ENCODE data around the gene CD180.

CD180 gene

DNA sequence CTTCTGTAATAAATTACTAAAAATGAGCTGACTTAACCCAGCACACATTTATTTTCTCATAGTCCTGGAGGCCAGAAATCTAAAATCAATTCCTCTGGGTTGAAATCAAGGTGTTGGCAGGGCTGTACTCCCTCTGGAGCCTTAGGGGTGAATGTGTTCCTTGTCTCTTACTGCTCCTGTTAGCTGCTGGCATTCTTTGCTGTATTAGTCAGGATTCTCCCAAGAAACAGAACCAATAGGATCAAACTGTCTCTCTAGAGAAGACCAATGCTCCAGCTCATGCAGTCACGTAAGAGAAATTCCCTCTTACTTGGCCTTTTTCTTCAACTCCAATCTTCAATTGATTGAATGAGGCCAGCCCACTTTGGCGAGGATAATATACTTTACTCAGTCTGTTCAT, 15.3 kb upstream of the CD180 start:
- no peak for DNase-seq (ENCODE audit: low read depth)

DNA sequence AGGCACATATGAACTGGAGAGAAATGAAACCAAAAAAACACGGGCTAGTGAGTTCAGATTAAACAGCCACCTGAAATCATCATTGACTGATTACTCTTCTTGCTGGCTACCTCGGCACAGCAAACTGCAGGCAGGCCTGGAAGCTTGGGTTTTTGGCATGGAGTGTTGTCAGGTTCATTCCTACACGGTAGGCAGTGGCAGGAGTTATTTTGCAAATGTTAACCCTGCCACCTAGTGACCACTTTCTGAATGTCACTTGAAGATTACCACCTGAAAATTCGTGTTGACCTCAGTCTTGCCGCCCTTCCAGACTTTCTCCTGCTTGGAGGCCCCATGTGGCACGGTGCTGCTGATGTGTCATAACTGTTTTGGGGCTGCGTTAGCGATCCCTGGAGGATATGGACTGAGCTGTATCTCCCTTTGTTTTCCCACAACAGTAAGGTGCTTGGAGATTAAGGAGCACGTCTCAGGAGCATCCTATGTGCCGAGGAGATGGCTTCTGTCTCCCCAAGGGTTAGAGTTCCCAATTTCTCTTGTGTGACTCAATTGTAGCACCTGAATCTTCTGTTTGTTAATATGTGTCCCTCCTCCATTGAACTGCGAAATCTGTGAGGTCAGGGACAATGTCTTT, 12.7 kb upstream of the CD180 start:
- DNase-seq (ENCODE audit: low read depth), result peak; percentile 46

DNA sequence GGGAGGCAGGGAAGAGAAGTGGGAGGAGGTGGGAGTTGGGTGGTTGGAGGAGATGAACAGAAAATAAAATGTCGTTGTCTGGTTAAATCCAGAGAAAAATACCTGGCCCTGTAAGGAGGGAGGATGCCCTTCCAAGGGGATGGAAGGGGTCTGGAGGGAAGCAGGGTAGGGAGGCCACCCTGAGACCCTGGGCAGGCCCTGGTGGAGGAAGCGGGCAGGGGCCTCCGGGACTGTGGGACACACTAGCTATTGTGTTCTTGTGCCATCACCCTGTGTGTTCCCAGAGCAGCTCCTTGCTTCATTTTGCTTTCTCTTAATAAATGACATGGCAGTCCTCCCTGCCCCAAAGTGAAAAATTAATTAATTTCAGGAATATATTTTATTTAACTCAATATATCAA, 11.8 kb upstream of the CD180 start:
- DNase-seq (ENCODE audit: low read depth), result no peak

DNA sequence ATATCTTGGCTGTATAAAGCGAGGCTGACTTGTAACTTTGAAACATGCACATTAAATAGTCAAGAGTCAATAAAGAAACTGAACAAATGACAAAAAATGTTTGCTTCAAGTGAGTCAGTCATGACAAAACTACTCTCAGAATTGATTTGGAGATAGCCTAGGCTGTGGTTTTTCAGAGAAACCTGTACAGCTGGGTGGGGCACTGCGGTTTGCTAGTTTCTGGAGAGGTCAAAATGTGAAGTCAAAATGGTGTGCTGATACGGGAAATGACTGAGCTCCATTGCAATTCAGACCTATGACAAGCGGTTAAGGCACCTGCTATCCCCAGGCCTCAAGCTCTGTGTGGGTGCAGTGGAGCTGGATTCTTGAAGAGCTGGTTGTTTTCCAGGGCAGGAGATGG, 10.3 kb upstream of the CD180 start:
- peak; percentile 64 for DNase-seq (ENCODE audit: low read depth)

DNA sequence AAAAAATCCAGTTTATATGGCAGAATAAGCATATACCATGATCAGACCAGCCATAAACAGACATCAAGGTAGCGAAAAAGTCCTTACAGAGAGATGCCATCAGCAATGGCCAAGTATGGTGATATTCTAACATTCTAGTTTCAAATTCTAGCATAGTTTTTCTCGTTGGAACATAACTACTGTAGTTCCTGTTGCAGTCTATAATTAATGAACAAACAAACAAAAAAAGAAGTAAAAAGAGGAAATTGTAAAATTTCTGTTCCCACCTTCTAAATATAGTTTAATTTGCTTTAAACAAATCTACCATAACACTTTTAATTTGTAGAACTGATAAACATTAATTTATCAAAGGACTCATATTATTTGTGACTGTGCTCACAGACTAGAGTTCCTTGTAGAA, 9.9 kb upstream of the CD180 start:
- no peak for DNase-seq (ENCODE audit: low read depth)

DNA sequence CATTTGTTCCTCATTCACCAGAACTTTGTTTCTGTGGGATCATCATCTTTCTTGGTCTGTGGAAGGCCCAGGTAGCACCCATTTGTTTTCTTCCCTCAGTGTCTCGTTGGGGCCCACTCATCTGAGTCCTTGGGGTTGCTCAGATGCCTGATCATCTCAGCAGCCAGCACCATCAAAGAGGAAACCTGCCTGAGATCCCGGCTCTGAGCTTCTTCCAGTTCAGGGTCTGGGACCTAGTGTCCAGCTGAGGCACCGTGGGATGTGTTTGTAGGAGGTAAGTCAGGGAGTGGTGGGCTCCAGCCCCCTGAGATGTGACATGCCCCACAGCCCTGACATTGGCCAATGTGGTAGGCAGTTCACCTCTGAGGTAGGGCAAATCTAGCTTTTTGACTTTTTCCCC, 9.4 kb upstream of the CD180 start:
- no peak for DNase-seq (ENCODE audit: low read depth)

DNA sequence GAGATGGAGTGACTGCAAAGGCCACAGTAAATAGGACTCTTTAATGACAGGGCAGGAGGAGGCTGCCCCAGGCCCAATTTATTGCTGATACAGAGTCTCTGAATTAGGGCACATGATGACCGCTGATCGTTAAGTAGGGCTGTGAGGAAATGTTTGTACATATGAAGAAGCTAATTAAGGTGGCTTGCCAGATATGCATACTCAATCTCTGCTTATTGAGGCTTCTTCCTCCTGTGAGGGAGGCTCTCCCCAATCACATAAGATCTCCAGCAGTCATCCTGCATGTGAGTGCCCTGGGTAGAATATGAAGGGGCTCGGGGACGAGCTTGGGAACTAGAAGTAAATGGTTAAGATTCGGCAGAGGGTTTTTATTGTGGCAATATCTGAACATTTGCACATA, 8.2 kb upstream of the CD180 start:
- no peak for DNase-seq (ENCODE audit: low read depth)

DNA sequence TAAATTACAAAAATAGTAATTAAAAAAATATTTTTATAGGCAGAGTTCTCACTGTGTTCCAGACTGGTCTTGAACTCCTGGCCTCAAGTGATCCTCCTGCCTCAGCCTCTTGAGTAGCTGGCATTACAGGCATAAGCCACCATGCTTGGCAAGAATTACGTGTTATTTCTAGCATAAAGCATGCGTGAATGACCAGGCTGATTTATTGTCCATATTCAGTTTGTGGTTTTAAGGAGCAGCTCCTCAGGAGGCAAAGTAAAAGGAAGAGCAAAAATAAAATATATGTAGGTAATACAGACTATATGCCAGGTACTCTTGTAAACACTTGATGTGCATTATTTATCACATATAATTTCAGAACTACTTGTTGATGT, 7.1 kb upstream of the CD180 start:
- DNase-seq (ENCODE audit: low read depth), result no peak

DNA sequence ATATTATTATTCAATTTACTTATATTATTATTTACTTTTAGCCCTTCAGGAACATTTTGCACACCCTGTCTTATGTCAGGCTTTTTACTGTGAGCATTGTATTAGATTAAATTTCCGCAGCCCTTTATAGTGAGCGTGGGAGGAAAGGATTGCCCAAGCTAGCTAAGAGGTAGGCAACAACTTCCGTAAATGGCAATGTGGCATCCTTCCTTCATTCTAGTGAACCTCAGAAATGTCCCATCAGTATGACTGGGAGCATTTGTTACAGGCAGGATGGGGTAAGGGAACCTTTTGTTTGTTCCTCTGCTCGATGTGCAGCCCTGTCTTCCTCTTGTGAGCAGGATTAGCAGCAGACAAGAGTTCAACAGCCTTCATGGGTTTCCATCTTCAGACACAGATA, 6.2 kb upstream of the CD180 start:
- DNase-seq (ENCODE audit: low read depth), result no peak

DNA sequence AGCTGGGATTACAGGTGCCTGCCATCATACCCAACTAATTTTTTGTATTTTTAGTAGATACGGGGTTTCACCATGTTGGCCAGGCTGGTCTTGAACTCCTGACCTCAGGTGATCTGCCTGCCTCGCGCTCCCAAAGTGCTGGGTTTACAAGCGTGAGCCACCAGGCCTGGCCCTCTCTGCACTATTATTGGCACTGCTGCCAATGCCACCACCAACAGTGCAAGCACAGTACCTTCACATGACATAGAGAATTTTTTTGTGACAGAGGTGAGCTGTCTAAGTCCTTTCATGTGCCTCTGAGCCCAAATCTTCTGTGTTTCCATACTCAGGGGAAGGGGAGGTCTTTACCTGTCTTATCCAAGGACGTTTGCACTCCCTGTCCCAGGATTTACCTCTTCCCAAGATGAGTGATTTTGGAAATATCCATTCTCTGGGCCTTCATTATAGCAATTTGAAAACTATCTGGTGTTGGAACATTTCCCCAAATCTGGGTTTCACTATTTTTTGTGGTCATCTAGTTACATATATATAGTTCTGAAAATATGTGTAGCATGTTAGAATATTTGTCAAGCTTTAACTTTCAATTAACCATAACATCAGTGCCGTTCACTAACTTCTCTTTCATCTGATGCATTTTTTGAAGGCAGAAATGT, 5.4 kb upstream of the CD180 start:
- DNase-seq (ENCODE audit: low read depth), result no peak

DNA sequence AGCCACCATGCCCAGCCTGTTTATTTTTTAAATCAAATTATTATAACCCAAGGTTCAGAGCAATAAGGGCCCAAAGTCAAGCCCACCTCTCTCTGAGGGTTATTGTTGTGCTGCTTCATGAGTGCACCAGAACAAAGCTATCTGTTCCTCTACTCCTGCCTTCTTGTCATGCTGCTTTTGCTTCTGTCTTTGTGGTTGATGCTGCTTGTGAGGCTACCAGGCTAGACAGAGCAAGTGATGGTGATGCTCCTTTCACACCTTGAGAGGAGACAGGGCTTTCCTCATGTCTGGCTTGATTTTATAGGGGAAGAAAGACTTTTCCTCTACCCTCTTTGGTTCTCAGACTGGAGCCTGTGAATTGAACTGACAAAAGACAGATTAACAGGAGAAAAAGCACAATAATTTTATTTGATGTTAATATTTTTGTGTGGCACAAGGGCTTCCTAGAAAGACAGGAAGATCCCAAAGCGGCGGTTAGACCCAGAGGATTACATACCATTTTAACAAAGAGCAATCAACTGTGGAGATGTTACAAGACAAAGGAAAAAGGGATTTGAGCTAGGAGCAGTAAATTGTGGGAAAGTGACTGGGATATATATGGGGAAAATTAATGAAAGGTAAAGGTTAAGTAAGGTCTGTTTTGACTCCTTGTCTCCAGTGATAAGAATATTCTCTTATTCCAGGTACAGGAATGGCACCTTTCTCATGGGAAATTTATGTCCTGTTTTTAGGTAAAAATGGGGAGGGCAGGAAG, 4.4 kb upstream of the CD180 start:
- no peak for DNase-seq (ENCODE audit: low read depth)

DNA sequence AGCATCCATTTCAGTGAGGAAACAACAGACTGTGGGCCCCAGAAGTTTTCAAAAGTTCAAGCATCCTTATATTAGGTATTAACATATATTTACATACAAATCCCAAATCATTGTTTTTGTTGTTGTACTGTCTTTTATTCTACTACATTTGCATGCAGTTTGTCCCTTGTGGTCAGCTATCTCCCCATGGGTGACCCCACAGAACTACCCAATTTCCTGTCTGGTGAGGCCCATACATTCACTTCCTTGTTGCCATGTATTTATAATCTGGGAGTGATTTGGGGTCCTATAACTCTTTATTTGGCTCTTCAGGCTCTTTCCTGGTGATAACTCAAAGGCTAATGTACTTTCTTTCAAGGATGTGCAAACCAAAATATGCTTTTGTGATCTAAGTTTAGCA, 3.3 kb upstream of the CD180 start:
- no peak for DNase-seq (ENCODE audit: low read depth)

DNA sequence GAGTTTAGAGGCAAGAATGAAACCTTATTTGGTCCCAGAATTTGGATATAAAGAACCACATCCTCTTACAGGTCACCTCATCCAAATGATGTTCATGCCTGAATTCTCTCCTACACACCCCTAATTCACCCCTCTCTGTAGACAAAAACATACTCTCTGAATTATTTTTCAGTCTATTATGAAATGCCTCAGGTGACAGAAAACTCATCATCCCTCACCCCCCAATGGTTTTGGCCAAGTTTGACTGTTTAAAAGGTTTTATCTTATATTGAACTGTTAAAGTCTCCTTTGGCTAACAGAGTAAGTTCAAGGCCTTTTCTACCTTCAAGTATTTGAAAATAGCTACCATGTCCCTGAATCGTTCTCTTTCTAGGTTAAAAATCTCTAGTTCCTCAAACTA, 2.3 kb upstream of the CD180 start:
- DNase-seq (ENCODE audit: low read depth), result no peak

DNA sequence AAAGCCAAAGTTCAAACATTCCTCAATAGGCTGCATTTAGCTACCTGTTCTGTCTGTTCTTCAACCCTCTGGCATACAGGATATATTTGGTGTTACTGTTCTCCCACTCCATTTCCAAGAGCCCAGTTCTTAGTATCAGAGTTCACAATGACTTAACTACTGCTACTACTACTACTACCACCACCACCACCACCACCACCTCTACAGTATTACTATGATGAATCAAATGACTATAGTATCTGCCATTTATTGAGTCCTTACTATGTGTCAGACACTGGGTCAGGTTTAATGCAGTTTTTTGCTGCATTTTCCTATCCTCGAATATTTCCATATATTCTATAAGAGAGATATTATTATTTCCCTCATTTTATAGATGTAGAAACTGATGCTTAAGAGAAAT, 937 bp upstream of the CD180 start:
- DNase-seq (ENCODE audit: low read depth), result no peak

DNA sequence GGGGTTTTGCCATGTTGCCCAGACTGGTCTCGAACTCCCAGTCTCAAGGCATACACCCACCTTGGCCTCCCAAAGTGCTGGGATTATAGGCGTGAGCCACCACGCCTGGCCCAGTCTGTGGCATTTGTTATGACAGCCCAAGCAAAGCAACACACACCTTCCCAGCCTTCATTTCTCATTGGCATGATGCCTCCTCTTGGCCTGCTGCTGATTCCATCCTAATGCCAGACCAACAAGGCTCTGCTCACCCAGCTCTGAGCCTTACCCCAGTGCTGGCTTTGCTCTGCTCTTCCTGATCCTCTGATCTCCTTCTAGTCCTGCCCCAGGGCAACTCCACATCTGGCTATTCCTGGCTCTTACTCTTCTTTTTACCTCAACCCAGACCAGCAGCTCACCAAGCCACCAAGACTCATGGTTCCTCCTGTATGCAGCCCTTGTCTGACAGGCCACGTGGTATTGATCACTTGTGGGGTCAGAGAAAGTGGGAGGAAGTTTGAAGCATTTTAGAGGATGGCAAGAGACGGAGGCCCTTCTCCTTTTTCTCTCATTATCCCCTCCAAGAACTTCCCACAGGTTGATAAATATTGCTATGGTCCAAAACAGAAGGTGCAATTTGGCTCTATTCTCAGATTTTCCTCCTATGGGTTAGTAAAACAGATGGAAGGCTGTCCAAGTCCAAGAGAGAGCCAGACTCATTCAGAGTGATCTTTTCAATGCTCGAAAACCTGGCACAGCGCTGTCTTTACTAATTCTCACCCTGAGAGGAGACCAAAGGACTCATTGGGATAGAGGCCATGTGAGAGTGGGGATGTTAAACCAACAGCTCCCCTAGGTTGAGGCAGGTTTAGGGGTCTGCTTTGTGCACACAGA, 958 bp downstream of the CD180 start:
- DNase-seq (ENCODE audit: low read depth), result no peak

DNA sequence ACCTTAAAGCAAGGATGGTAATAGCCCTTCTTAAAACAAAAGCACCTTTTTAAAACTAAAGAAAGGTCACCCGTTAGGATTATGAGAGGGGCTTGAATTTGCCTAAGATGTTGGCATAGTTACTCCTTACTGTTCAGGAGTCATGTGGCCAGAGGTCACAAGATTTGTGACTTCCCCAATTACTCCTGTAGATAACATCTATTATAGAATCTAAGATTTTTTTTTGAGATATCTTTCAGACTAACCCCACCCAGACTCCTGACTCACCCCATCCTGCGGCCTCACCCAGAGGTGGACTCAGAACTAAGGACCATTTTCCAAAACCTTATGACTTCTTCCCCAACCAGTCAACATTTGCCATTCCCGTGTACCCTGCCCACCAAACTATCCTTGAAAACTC, 2.4 kb downstream of the CD180 start:
- DNase-seq (ENCODE audit: low read depth), result no peak

DNA sequence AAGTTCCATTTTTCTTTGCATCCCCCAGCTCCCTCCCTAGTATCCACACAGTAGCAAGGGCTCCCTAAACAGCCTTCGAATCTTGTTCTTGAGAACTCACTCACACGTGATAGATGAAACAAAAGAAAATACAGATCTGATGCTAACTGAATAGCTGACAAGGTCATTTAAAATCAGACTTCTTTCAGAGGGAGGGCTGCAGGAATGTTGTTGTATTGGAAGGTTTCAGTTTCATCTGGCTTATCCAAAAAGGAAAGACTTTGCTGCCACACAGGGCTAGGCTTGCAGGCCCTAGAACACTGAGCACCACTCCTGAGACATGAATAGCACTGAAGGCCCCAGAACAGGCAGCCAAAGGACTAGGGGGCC, 3.2 kb downstream of the CD180 start:
- no peak for DNase-seq (ENCODE audit: low read depth)

DNA sequence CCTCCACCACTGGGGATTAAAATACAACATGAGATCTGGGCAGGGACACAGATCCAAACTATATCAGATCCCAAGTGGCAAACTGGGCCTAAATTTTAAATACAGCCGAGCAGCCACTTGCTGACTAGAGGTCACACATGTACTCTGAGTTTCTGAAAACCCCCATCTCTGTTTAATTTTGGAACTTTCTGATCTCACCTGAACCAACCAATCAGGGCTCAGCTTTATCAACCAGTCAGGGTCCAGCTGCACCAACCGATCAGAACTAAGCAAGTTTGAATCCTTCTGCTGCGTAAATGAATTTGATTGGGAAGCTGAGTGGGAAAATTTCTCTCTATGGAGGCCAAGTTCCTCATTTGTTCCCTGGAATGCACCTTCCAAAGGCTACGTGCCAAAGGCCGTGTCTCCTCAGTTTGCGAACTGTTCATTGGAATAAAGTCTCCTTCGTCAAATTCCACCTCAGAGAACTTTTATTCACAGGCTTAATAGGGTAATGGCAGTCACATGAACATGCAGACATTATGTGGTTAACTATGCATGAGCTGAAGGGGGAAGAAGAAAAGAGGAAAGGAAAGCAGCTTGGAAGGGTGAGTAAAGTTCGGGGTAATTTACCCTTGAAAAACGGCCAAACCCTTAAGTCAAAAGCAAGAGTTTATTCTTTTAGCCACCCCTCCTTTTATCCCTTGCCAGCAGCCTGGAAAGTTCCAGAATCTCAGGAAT, 3.7 kb downstream of the CD180 start:
- DNase-seq (ENCODE audit: low read depth), result no peak

DNA sequence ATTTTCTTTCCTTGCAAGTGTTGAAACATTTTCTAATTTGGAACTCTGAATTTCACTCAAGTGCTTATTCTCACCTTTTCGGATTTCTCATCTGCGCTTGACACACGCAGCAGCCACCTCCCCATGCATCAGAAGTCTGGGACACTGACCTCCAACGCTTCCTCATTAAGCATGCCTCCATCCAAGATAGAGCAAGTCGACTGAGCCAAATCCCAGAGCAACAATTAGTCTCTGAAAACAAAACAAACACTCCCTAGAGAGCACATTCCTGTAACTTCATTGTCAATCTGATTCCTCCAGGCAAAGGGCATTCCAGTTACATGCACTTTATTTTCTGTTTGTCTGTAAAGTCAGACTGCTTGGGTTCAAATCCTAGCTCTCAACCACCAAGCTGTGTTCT, 5.7 kb downstream of the CD180 start:
- DNase-seq (ENCODE audit: low read depth), result no peak

DNA sequence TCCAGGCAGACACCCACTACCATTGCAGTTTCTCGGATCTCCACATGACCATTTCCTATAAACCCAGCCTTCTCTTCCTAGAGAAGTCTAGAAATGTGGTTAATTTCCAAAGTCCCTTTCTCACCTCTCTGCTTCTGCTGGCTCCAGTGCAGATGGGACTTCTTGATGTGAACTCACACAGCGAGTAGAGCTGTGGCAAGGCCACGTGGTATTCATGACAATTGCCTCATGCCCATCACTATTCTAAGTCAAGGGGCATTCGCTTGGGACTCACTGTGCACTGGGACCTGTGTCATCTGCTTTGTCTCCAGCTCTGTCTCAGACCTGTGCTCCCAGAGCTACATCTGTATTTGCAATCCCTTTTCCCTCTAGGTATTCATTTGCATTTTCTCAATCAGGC, 6.2 kb downstream of the CD180 start:
- no peak for DNase-seq (ENCODE audit: low read depth)

DNA sequence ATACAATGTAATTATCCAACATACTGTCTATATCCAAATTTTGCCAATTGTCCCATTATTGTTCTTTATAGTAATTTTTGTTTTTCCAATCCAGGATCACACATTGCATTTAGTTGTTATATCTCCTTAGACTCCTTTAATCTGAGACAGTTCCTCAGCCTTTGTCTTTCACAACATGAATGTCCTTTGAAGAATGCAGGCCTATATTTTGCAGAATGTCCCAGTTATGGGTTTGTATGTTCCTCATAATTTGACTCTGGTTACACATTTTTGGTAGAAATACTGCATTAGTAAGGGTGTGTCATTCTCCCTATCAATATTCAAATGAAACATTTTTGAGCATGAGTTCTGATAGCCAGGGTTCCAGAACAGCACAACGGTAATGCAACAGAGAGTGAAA, 6.7 kb downstream of the CD180 start:
- DNase-seq (ENCODE audit: low read depth), result no peak

DNA sequence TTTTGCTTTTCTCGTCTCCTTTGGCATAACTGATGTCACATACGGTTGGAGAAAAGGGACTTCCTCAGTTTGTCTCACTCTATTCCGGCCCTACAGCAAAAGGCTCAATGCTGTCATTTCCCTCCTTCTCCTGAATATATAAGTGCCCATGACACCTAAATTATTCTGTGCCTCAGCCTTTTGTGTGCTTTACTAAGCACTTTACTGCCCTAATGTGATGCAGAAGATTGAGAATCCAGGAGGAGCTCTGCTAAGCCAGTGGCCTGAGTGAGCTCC, 7.6 kb downstream of the CD180 start:
- DNase-seq (ENCODE audit: low read depth), result no peak

Measured in stimulated activated CD8-positive, alpha-beta memory T cell treated with anti-CD3 and anti-CD28 coated beads, Interleukin-15, amount 100 ng/mL, for 1 hour (primary cell).